Prostate gland (tissue), 2 donors: ENCODE measurements around the gene SUSD3. TPM values are rescaled to one million over a fixed set of nuclear protein-coding genes. Genes with fewer than 3 reads are reported as not detected.

ENCODE experiments used
- DNase-seq: peaks from one replicate; pipeline ENCODE4 v3.0.0-alpha.2; 2019; ENCODE audit warnings: low spot score
- H3K27ac ChIP-seq, 2 donors: fragments of 200-600 bp; sonication (generic); 2 replicates each; pipeline ENCODE4 v1.5.1; 2017 to 2019
- H3K27me3 ChIP-seq: fragments of 200-600 bp; sonication (generic); replicated peaks from 2 replicates; pipeline ENCODE4 v1.5.1; 2019; ENCODE audit not compliant: insufficient read depth
- H3K36me3 ChIP-seq, 2 donors: fragments of 200-600 bp; sonication (generic); 1 replicate in 1 of 2; 2 replicates in 1 of 2; pipeline versions ENCODE4 v1.5.1 to v1.8.1; 2017 to 2019
- H3K4me1 ChIP-seq: fragments of 200-600 bp; sonication (generic); replicated peaks from 2 replicates; pipeline ENCODE4 v1.5.1; 2019
- H3K4me3 ChIP-seq, 2 donors: fragments of 200-600 bp; sonication (generic); 2 replicates each; pipeline ENCODE4 v1.5.1; 2017 to 2019
- H3K9me3 ChIP-seq: fragments of 200-600 bp; sonication (generic); 2 replicates; pipeline ENCODE4 v1.5.1; 2017
- POLR2A ChIP-seq: fragments of 450-650 bp; IDR thresholded peaks from one replicate; pipeline ENCODE4 v1.6.1; 2016; ENCODE audit warnings: antibody characterized with exemption, mild to moderate bottlenecking
- POLR2AphosphoS5 ChIP-seq: sonication (generic); formaldehyde crosslinking; IDR thresholded peaks from one replicate; pipeline ENCODE4 v1.6.1; 2017; ENCODE audit warnings: antibody characterized with exemption
- WGBS: methylation state at CpG from one replicate; pipeline ENCODE4 v1.1.5; 2018; 5-methylcytosine and 5-hydroxymethylcytosine counted together
- intact Hi-C: fragments of 100-400 bp; cut with DNase I; formaldehyde crosslinking; loops from one replicate; pipeline ENCODE4 v1.14.2; 2022
- total RNA-seq, 2 donors: library from RNA; depleted of rRNA; stranded (reverse); fragments of >200 nt; gene quantifications; one replicate each; pipeline ENCODE4 v1.1.0, GENCODE V29; 2016
- TF ChIP-seq, protein P1 (sequence below), 4 experiments: fragments of 200-600 bp in 2 of 4; fragments of 450-650 bp in 2 of 4; sonication (generic) in 2 of 4; IDR thresholded peaks; 1 replicate in 3 of 4; 2 replicates in 1 of 4; pipeline ENCODE4 v1.5.1; 2016 to 2019; ENCODE audit warnings: antibody characterized with exemption in 4 of 4, mild to moderate bottlenecking in 2 of 4, moderate library complexity in 2 of 4

Gene SUSD3
- total RNA-seq, 2 donors from 2014 or later = 2.2 to 471 TPM

DNA sequence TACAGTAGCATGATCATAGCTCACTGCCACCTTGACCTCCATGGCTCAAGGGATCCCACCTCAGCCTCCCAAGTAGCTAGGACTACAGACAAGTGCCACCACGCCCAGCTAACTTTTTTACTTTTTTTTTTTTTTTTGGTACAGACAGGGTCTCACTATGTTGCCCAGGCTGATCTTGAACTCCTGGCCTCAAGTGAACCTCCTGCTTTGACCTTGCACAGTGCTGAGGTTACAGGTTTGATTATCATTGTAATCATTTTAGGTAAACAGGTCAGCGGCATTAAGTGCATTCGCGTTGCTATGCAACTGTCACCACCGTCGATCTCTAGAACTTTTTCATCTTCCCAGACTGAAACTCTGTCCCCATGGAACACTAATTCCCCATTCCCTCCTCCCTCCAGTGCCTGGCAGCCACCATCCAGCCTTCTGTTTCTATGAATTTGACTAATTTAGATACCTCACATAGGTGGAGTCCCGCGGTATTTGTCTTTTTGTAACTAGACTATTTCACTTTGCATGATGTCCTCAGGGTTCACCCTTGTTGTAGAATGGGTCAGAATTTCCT lies 31.7 kb downstream of the SUSD3 start:
- H3K4me1 ChIP-seq = no peaks in the 10 kb centered on the region
- no peak overlapping the region for H3K4me3 ChIP-seq
- WGBS = 77% methylated on average over 8 of the region's 8 CpGs
- intact Hi-C loops = loop anchor here (10.0 kb wide), 2 partner anchors 85 to 475 kb away; no protein-coding TSS in a partner anchor
- no peaks in the 10 kb centered on the region for H3K9me3 ChIP-seq
- no peak overlapping the region for H3K27ac ChIP-seq
- no peaks in the 10 kb centered on the region for H3K27me3 ChIP-seq
- TF ChIP-seq, protein P1, sequence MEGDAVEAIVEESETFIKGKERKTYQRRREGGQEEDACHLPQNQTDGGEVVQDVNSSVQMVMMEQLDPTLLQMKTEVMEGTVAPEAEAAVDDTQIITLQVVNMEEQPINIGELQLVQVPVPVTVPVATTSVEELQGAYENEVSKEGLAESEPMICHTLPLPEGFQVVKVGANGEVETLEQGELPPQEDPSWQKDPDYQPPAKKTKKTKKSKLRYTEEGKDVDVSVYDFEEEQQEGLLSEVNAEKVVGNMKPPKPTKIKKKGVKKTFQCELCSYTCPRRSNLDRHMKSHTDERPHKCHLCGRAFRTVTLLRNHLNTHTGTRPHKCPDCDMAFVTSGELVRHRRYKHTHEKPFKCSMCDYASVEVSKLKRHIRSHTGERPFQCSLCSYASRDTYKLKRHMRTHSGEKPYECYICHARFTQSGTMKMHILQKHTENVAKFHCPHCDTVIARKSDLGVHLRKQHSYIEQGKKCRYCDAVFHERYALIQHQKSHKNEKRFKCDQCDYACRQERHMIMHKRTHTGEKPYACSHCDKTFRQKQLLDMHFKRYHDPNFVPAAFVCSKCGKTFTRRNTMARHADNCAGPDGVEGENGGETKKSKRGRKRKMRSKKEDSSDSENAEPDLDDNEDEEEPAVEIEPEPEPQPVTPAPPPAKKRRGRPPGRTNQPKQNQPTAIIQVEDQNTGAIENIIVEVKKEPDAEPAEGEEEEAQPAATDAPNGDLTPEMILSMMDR (IDR thresholded peaks at IDR 0.05) = no peak
- no peak for TF ChIP-seq POLR2A
- TF ChIP-seq POLR2AphosphoS5 = no peak
- H3K36me3 ChIP-seq = no peaks in the 10 kb centered on the region
- DNase-seq = no peak

DNA sequence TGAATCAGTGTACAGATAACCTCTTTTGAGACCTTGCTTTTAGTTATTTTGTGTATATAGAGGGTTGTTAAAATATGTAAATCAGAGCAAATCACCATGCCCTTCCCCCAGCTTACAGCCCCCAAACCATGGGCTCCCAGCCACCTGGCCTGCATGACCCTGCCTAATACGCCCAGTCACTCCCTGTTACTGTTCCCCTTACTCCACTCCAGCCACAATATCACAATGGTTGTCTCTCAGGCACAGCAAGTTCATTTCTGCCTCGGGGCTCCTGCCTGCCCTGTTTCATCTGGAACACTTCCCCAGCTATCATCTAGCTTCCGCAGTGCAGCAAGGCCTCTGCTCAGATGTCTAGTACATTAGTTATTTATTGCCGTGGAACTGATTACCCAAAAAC lies 32.6 kb downstream of the SUSD3 start:
- Histone ChIP-seq H3K4me3 (no peak overlapping the region), H3K4me1 (no peaks in the 10 kb centered on the region), H3K9me3 (no peaks in the 10 kb centered on the region), H3K36me3 (no peaks in the 10 kb centered on the region), H3K27me3 (no peaks in the 10 kb centered on the region), H3K27ac (no peak overlapping the region)
- intact Hi-C loops = loop anchor here (10.0 kb wide), 2 partner anchors 86 to 474 kb away; no protein-coding TSS in a partner anchor
- 83% methylated on average over 4 of the region's 4 CpGs for WGBS
- TF ChIP-seq, protein P1 (IDR thresholded peaks at IDR 0.05) = no peak
- TF ChIP-seq POLR2A (no peak), POLR2AphosphoS5 (no peak)
- DNase-seq = no peak

DNA sequence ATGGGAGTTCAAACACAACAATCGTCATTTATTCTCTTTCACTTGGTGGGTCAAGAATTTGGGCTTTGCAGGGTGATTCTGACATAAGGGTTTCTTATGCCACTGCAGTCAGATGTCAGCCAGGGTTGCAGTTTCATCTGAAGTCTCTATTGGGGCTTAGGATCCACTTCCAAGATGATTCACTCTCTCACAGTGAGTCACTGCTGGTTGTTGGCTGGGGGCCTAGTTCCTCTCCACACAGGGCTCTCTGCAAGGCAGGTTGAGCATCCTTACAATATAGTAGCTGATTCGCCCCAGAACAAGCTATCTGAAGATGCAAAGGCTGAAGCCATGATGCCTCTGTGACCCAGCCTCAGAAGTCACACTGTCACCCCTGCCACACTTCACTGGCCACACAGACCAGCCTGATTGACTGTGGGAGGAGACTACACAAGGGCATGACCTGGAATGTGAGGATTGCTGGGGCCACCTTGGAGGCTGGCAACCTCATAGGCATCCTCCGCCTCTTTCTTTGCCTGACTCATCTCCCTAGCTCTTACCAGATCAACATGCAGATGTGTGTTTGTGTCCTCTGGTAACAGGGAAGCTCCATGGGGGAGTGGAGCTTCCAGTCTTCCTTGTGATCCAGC lies 33.1 kb downstream of the SUSD3 start:
- DNase-seq = no peak
- no peak for TF ChIP-seq POLR2A
- no peak for TF ChIP-seq POLR2AphosphoS5
- TF ChIP-seq, protein P1 (IDR thresholded peaks at IDR 0.05) = no peak
- Histone ChIP-seq H3K4me1 (no peaks in the 10 kb centered on the region), H3K27me3 (no peaks in the 10 kb centered on the region), H3K27ac (no peak overlapping the region), H3K4me3 (no peak overlapping the region), H3K36me3 (no peaks in the 10 kb centered on the region), H3K9me3 (no peaks in the 10 kb centered on the region)
- 92% methylated on average over 3 of the region's 3 CpGs for WGBS
- intact Hi-C loops = loop anchor here (10.0 kb wide), 2 partner anchors 87 to 473 kb away; no protein-coding TSS in a partner anchor

DNA sequence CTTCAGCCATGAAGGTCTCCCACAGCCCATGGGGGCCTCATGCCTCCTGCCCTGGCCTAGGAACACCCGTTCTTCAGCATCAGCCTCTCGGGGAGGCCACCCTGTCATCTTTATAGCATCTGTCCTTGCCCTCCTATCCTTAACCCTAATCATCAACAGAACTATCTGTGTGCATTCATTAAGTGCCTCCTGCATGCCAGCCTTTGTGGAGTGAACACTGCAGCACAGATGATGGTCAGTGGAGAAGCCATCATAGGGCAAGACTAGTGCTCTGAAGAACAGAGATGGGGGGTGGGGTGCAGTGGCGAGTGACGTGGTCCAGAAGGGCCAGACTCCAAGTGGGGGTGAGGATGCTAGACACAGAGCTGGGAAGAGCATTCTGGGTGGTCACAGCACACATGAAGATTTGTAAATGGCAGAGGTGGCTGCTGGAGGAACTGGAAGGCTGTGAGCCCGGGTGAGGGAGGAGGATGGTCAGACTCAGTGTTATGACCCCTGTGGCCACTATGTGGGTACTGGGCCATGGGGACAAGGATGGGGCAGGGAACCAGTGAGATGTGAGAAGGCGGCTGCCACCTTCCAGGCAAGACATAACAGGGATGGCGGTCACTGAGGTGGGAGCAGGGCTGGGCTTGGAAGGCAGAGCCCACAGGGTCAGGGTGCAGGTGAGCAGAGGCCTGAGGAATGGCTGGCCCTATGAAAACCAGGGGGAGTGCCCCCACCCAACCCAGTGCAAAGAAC lies 33.9 kb downstream of the SUSD3 start:
- Histone ChIP-seq H3K4me1 (no peaks in the 10 kb centered on the region), H3K4me3 (no peak overlapping the region), H3K9me3 (no peaks in the 10 kb centered on the region), H3K27me3 (no peaks in the 10 kb centered on the region), H3K36me3 (no peaks in the 10 kb centered on the region), H3K27ac (no peak overlapping the region)
- intact Hi-C loops = loop anchor here (10.0 kb wide), 2 partner anchors 88 to 472 kb away; no protein-coding TSS in a partner anchor
- no peak for DNase-seq
- no peak for TF ChIP-seq POLR2AphosphoS5
- TF ChIP-seq, protein P1 (IDR thresholded peaks at IDR 0.05) = no peak
- TF ChIP-seq POLR2A = no peak
- 91% methylated on average over 7 of the region's 7 CpGs for WGBS
